GM18498 (cell line): ENCODE measurements around the gene SLC27A1.
"Not testable (repeated sequence)": the region's sequence is repeated elsewhere in the genome, so short reads cannot be mapped to it uniquely, and the experiment has no call there.

Source experiments
- ATAC-seq: cut with Tn5 transposase; IDR thresholded peaks from one replicate; pipeline ENCODE4 v1.9.1; 2021; ENCODE audit warnings: mild to moderate bottlenecking, moderate library complexity; ENCODE audit not compliant: unreplicated experiment

Gene SLC27A1

GRCh38 chr19:17538684-17539237 lies 68.4 kb downstream of the SLC27A1 start:
- no peak for ATAC-seq

DNA sequence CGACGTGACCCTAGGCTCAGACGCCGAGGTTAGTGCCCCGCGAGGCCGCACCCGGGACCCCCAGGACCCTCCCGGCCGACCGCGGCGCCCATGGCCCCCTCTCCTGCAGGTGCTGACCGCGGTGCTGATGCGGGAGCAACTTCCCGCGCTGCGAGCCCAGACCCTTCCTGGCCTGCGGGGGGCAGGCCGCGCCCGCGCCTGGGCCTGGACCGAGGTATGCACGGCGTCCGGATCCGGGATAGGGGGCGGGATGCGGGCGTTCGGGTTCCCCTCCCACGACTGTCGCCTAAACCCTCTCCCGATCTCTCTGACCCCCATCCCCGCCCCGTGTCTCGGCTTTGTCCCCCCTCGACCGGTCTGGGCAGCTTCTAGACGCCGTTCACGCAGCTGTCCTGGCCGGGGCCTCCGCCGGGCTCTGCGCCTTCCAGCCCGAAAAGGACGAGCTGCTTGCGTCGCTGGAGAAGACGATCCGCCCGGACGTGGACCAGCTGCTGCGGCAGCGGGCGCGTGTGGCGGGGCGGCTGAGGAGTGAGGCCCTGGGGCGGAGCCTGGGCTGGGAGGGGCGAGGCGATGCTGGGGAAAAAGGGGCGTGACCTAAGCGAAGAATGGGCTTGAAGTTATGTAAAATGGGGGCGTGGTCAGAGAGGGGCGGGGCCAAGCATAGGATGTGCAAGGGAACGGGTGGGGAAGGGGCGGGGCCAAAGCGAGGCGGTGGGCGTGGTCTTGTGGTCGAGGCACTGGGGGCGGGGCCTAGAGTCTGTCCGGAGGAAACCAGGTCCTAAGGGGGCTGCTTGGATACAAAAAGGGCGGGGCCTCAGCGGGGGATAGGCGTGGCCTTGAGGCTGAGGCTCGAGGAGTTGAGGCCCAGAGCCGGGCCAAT lies 69.2 kb downstream of the SLC27A1 start:
- peak; percentile 80 for ATAC-seq

DNA sequence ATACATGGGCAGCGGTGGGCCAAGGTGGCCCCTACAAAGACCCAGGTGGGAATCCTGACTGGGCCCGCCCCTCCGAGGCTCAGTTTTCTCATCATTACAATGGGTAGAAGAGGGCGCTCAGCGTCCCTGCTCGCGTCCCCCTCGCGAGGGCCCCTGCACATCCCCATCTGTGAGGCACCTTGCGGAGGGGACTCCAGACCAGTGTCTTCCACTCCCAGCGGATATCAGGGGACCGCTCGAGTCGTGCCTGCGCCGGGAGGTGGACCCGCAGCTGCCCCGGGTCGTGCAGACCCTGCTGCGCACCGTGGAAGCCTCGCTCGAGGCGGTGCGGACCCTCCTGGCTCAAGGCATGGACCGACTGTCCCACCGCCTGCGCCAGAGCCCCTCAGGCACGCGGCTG lies 69.8 kb downstream of the SLC27A1 start:
- ATAC-seq = no peak

GRCh38 chr19:17541184-17541759 lies 70.9 kb downstream of the SLC27A1 start:
- no peak for ATAC-seq

DNA sequence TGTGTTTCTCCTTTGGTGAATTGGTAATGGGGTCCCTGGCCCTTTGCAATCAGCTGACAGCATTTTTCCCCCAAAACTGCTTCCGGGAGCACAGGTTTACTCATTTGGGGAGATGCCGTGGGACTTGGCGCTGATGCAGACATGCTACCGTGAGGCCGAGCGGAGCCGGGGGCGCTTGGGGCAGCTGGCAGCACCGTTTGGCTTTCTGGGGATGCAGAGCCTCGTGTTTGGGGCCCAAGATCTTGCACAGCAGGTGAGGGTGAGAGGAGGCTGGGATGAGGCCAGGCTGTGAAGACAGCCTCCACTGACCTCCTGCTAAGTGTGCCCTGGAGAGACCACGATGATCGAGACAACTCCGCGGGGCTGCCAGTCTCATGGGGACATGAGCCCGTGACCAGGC lies 71.7 kb downstream of the SLC27A1 start:
- ATAC-seq = no peak

- no peak for ATAC-seq
Measured at GRCh38 chr19:17542793-17543582, 72.7 kb downstream of the SLC27A1 start.

DNA sequence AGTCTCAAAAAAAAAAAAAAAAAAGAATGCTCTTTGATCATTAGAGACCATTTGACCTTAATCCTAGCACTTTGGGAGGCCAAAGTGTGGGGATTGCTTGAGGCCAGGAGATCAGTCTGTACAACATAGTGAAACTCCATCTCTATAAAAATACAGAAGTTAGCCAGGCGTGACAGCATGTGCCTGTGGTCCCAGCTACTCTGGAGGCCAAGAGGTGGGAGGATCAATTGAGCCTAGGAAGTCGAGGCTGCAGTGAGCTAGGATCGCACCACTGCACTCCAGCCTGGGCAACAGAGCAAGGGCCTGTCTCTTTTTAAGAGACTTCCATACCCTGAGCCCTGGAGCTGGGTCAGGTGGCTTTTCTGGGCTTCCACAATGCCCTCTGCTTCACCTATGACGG lies 73.7 kb downstream of the SLC27A1 start:
- no peak for ATAC-seq

DNA sequence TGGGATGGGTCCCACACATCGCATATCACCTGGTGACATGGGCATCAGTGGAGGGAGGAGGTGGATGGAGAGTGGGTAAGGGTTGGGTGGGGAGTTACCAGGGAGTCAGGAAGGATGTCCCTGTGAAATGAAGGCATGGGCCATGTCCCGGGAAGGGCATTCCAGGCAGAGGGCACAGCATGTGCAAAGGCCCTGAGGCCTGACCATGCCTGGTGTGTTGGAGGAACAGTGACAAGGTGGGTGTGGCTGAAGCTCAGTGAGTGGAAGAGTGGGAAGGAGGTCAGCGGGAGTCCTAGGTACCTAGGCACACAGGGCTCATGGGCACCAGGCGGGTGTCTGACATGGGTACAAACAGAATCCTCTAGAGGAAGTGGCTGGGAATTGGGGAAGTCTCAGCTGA lies 74.1 kb downstream of the SLC27A1 start:
- no peak for ATAC-seq

GRCh38 chr19:17548145-17548544 lies 77.8 kb downstream of the SLC27A1 start:
- ATAC-seq = no peak

- no peak for ATAC-seq
Measured at GRCh38 chr19:17549085-17549740, 78.9 kb downstream of the SLC27A1 start.

DNA sequence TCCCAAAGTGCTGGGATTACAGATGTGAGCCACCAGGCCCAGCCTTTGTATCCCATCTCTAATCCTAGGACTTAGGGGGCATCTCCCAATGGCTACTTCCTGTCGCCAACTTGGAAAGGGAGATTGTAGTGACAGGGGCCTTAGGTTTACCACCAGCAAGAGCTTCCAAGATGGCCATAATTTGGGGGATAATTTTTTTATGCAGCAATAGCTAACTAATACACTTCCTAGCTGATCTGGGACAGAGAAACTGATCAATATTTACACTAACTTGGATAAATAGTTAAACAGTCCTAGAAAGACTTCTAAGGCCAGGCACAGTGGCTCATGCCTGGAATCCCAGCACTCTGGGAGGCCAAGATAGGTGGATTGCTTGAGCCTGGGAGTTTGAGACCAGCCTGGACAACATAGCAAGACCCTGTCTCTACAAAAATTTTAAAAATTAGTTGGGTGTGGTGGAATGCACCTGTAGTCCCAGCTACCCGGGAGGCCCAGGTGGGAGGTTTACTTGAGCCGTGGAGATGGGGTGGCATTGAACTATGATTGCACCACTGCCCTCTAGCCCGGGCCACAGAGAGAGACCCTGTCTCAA lies 79.8 kb downstream of the SLC27A1 start:
- no peak for ATAC-seq

GRCh38 chr19:17552735-17553134 lies 82.4 kb downstream of the SLC27A1 start:
- not testable (repeated sequence) for ATAC-seq

DNA sequence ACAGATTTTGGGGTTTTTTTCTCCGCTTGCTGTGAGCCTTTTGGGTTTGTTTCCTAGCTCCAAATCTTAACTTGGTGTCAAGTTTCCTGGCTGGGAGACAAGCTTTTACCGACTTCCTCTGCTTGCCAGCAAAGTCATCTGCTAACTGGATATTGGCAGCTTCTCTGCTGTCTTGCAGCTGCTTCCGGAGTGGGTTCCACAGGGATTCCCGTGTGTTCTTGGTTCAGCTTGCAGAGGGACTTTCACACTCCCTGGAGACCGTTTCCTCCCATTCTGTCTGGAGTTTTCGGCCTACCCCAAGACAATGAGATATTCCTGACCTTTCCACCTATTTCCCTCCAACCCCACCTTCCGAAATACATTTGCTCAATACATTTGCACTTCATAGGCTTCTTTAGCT lies 82.9 kb downstream of the SLC27A1 start:
- no peak for ATAC-seq

- ATAC-seq = no peak
Measured at GRCh38 chr19:17554968-17555479, 84.7 kb downstream of the SLC27A1 start.

DNA sequence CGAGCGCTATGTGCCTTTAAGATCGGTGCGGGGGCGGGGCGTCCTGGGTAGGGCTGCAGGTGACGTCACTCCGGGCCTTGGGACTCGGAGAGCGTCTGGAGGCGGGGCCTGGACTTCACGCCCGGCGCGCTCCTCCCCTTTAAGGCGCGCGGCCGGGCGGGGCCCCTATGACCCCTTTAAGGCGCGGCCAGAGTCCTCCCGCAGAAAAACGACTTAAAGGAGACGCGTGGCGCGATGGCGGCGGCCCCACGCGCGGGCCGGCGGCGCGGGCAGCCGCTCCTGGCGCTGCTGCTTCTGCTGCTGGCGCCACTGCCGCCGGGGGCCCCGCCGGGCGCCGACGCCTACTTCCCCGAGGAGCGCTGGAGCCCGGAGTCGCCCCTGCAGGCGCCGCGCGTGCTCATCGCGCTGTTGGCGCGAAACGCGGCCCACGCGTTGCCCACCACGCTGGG lies 85.2 kb downstream of the SLC27A1 start, which contains the start of gene COLGALT1:
Gene COLGALT1, plus strand, starts transcription at position 170 of the 449 bp plus-strand sequence. Its CDS starts 65 bp downstream, at position 235.
- peak; percentile 92 for ATAC-seq
